KBM-7 (cell line): ENCODE results near the gene RAI1.

ENCODE experiments used
- DNase-seq: peaks from one replicate; pipeline ENCODE4 v3.0.0-alpha.2; 2015
- in situ Hi-C: fragments of 300-500 bp; cut with MboI; formaldehyde crosslinking; loops from 2 replicates; pipeline ENCODE4 v1.14.3; 2020; ENCODE audit warnings: low sequenced_read_pairs, low pct_unique_long_range_greater_than_20kb, mixed read lengths

RAI1 gene

DNA sequence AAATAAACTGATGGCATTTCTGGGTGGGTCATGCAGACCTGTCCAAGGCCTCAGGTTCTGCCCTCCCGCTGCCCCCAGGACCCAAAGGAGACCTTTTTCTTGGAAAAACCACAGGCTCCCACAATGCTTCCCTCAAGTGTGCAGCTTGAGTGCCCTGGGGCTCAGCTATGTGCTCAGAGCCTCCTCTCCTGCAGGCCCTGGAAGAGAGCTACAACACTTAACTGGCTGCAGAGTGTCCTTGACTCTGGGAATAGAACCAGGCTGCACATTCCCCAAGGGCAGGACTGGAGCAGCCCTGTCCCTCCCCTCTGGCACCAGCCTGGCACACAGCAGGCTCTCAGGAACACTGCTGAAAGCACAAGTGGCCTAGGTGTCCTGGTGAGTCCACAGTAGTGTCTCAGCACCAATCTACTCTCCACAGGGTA, 160.4 kb downstream of the RAI1 start:
- DNase-seq = peak; percentile 42
- in situ Hi-C loops = no loop called here

DNA sequence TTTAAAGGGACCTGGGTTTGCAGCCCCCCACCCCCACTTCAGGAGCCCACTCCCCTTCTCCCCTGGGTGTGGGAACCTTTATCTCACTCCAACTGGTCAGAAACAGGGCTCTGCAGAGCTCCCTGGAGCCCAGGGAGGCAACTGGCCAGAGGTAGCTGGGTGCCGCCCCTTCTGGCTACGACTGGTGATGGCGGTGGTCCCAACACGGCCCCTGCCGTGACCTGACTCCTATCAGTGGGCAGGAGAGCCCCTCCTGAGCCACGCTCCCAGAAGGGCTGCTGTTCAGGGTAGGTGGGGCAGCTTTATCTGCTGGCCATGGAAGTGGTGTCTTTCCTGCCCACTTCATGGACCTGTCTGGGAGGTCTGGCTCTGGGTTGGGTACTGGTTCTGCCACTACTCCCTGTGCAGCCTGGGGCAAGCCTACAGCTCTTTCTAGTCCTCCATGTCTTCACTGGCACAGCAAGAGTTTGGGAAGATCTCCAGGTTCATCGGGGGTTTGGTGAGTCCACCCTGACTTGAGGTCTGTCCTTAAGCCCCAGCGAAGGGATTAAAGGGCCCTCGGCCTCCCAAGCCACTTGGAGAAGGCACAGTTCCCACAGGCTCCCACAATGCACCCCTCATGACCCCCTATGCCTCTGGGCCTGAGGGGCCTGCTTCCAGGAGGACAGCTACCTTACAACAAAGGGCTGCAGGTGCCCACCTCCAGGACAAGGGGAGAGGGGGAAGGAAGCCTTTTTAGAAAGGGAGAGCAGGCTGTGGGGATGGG, 161.0 kb downstream of the RAI1 start:
- DNase-seq = no peak
- in situ Hi-C loops = no loop called here

DNA sequence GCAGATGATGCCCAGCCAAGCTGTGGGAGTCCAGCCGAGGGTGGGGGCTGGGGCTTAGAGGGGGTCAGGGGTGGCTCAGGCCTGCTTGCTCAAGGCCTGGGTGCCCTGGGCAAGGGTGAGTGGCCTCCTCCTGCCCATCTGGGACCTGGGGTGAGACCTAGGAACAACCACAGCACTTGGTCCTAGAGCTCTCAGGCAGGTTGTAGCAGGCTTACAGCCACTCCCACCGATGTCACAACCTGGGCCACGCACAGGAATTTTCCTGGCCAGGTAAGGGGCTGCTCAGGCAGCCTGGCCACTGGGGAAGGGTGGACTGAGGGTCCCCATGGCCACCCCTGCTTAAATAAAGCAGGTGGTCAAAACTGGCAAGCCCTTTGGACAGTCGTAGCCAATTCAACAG, 161.8 kb downstream of the RAI1 start:
- in situ Hi-C loops = no loop called here
- no peak for DNase-seq

DNA sequence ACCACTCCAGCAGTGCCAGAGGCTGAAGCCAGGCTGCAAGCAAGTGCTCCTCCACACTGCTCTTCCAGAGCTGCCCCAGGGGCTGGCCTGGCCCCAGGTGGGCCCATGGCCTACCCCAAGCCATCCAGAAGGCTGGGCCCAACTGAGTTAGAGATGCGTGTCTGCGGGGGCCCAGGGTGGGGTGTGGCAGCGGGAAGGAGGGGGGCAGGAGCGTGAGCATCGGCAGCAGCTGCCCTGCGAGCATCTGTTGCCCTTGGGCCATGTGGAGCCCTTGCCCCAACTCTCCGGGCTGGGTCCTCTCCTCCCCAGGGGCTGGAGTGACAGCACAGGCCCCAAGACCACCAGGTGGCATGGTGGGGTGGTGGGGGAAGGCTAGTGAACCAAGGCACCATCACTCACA, 162.8 kb downstream of the RAI1 start:
- DNase-seq = no peak
- in situ Hi-C loops = no loop called here

DNA sequence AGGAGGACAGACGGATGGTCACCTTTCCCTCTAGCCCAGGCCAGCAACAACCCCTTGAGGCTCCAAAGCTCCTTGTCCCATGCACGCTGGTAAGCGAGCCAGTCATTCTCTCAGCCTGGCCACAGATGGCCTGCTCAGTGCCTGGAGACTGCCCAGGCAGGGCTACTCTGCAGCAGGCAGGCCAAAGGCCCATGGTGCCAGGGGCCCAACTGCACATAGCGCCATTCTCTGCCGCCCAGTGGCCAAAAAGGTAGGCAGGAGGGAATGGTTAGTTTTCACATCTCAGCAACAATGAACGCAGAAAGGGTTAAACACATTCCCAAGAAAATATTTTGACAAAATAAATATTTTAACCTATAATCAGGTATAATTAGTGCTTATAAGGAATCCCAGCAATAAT, 163.2 kb downstream of the RAI1 start:
- in situ Hi-C loops = no loop called here

DNA sequence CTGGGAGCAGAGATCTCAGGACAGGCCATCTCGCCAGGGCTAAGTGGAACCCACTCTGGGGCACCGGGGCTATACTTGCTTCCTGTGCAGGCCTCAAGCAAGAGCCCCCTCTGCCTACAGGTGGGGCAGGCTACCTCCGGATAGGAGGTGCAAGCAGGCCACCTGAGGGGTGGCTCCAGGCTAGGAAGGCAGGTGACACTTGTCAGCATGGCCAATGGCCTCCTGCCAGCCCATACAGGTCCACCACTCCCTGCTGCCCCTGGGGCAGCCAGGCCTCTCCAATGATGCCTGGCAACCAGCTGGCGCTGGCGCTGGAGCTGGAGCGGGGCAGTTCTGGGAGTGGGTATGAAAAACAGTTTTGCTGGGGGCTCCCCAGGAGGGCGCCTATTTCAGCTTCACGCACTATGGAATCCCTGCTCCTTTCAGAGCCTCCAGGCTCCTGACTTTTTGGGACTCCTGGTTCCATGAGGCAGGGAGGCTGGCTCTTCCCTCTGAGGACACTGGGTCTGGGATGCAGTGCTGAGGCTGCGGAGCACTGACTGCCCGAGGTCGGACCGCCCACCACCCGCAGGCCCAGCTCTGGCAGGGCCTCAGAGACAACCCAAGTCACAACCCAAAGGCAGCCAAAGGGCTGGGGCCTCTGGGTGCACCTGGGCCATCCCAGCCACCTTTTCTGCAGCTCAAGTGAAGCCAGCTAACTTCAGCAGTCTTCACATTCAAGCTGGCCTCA, 164.0 kb downstream of the RAI1 start:
- DNase-seq = no peak
- in situ Hi-C loops = no loop called here

More for the DNA sequence above, 163.2 kb downstream of the RAI1 start:
- no peak for DNase-seq

DNA sequence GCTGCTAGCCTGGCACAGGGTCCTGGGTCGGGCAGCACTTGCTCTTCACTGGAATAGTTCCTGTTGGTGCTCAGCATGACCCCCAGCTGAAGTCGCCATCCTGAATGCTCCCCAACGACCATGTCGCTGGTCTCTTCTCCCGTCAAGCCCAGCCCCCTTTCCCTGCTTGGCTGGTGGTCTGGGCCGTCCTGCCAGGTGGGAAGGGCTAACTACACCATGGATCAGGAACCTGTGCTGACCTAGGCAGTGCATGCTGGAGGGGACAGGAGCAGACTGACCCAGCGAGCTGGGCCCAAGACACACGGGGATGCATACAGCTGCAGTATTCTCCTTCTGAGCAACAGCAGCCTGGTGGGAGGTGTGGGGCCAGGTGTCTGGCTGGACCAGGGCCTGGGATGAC, 164.7 kb downstream of the RAI1 start:
- in situ Hi-C loops = no loop called here
- no peak for DNase-seq

DNA sequence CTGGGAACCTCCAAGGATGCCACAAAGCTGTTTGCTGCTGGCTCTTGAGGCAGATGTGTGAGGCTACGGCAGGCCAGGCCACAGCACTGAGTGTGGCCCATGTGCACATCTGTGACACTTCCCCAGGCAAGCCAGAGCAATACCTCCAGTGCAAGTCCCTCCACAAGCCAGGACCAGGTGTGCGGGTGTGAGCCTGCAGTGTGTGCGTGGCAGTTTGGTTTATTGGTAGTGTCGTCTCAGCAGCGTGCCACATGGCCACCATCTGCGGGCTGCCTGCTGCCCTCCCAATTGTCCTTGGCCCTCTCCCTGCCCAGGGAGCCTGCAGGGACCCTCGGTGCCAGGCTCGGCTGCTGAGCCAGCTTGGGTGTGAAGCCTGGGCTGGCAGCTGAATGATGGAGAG, 165.4 kb downstream of the RAI1 start:
- in situ Hi-C loops = no loop called here
- DNase-seq = no peak

DNA sequence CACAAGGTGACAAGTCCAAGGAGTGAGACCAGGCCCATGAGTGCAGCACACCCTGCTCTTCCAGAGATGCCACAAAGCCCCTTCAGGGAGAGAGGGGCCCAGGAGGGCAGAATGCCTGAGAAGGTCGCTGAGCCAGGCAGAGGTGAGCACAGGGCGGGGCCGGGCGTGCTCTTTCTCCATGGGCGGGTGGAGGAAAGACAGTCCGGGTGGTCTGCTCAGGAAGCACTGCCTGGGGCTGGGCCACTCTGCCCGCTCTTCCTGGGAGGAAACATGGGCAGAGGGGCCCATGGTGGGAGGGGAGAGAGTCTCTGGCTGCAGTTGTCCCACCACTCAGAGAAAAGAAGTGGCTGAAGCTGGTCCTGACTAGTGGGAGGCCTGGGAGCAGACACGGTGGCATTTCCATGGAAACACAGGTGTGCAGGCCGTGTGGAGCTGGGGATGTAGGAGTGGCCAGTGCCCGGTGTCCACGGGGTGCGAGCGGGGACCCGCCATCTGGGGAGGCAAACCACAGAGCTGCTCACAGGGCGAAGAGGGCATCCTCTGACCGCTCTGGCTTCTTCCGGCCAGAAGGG, 165.9 kb downstream of the RAI1 start:
- in situ Hi-C loops = no loop called here
- no peak for DNase-seq

DNA sequence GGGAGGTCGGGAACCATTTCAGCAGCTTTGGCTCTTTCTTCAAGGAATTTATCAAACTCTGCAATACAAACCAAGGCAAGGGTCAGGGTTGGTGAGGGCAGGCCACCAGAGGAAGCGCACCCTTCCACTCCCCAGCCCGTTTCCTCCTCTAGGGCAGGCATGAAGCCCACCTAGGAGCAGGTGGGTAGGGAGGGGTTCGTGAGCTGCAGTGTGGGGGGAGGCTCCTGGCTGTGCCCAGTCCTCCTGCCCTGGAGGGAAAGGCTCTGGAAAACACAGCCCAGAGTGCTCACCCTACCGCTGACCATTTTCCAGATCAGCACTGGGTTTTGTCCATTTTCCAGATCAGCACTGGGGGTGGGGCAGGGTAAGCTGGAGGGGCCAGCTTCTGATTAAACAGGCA, 166.5 kb downstream of the RAI1 start:
- in situ Hi-C loops = no loop called here
- DNase-seq = no peak

DNA sequence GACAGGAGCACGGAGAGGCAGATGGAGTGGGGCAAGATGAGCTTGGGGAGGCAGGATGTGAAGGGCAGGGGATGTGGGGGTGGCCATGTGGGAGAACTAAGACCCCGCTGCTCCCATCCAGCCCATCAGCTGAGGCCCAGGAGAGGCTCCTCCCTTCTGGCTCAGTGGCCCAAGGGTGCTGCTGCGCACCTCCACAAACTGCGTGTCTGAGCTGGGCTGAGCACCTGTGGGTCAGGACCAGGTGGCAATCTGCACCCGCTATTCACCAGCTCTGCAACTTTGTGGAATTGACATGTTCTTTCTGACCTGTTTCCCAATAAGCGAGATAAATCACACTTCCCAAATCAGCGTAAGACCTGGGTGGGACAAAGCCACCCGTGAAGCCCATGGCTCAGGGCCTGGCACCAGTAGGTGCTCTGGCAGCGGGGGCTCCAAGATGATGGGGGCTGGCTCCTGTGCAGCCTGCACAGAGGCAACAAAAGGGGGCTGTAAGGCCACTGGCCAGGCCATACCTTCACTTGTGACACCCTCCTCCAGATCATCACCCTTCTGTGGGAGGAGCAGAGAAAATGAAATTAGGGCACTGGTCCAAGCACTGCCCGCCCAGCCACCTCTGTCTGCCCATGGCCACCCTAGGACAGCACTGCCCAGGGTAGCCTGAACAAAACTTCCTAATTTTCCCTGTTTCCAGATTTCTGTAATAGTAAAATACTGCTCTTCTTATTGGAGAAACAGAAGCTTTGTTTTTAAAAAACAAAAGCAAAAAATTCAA, 167.2 kb downstream of the RAI1 start:
- DNase-seq = no peak
- in situ Hi-C loops = no loop called here

DNA sequence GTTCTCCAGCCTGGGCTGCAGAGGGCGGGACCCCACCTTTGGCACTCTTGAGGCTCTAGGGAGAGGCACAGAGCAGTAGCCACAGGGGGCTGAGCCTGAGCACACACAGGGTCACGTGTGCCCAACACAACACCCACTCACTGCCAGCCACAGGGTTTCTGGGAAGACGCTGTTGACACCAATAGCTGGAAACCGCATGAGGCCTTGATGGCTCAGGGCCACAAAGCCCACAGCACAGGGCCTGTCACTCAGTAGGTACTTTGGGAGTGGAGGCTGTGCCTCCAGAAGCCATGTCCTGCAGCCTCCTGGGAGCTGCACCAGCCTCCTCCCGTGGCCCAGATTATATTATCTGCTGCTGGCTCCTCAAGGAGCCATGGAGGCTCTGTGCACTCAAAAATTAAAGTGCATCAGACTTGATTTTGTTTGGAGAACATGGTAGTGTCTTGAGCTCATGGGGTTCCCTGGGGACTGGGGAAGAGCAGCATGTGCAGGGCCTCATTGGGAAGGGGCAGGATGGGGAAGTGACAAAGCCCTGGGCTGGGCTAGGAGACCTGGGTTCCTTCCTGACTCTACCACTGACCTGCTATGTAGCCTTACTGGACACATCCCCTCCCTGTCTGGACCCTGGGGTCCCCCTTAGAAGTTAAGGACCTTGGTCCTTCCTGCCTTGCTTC, 168.0 kb downstream of the RAI1 start:
- DNase-seq = peak; percentile 90
- in situ Hi-C loops = no loop called here

DNA sequence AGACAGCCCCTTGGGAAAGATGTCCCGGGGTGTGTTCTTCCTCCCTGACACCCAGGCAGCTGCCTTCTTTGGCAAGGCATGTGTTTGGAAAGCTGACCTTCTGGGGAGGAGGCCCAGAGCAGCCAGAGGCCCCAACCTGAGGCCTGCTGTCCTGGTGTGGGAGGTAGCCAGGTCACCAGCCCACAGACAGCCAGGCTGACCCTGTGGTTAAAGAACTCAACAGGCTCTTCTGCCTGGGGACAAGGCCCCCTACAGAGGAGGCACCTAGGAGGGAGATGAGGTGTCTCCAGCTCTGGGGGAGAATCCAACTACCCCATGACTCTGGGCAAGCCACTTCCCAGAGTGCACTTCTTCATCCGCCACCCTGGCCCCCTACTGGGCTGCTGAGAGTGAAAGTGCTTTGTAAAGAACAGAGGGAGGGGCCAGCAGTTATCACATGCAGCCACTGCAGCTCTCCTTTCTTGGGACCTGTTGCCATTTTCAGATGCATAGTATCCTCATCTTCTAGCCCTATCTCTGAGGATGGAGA, 168.7 kb downstream of the RAI1 start:
- DNase-seq = peak; percentile 80
- in situ Hi-C loops = no loop called here

DNA sequence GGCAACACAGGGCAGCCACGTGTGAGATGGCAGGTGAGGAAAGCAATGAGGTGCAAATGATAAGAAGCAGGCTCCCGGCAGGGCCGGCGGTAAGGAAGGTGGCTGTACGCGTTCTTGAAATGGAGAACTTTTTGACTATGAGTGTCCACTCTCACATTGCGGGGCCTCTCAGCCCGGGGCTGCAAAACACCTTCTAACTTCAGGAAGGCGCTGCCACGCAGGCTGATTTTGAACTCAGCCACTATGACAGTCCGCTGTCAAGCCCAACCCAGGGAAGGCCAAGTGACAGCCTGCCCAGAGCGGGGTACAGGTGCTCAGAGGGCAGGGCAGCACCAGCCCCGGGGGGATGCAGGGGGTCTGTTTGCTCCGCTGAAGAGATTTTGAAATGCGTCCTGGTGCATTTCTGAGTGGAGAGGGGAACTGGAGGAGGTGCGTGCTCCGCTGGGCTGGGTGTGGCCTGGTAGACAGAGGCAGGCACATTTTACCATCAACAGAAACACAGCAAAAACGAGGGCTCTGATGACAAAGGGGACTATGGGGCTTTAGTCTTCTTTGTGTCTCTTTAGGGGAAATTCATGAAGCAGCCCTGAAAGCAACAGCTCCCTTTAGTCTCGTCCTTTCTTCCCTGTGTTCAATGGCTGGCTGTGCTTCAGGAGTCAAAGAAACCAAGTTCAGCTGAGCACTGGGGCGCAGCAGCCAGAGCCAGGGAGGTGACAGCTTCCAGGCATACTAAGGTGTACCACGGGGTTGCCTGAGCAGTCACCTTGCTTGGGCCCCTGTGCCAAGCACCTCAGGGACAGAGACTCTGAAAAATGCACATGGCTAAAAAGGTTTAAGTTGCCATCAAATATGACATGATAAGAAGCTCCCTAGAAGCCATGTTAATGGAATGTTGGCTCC, 170.1 kb downstream of the RAI1 start:
- DNase-seq = no peak
- in situ Hi-C loops = no loop called here

DNA sequence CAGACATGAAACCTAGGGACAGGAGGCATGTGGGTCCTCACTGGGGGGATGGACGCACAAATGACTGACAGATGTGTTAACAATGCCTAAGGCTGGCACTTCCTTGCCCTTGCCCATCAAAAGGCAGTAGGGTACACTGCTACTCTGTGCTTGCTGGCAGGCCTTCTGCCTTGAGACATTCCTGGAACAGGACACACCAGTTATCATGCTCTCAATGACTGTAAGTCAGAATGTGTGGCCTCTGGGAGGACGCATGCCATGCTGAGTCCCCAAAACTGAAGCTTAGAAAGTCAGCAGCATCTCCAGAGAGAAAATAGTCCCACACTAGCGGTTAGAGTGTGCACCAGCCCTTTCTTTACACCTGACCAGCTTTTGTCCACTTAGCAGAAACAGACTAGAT, 171.7 kb downstream of the RAI1 start:
- in situ Hi-C loops = no loop called here

DNA sequence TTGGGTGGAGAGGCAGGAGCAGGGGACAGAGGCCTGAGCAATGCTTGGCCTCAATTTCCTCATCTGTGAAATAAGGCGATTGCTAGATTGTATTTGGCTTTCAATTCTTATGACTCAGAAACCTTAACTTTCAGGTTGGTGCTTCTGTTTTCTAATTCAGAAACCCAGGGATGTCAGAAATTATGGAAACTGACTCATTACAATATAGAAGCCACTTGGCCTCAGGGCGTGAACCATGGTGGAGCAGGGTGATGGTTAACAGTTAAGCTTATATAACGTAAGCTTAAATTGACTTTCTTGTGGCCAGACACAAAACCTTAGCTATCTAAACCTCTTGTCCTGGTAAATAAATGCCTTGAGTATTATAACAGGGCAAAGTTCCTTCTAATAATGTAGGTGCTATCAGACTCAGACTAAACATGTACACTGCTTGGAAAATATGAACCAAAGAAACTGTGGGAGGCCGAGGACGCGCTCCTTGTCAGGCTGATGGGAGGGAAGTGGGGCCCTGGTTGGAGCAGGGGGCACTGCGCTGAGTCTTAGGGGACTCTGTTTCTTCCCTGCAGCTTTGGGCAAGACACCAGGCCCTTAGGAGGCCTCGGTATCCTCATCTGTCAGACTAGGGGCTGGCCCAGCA, 172.7 kb downstream of the RAI1 start:
- no peak for DNase-seq
- in situ Hi-C loops = no loop called here

More for the DNA sequence above, 171.7 kb downstream of the RAI1 start:
- no peak for DNase-seq

DNA sequence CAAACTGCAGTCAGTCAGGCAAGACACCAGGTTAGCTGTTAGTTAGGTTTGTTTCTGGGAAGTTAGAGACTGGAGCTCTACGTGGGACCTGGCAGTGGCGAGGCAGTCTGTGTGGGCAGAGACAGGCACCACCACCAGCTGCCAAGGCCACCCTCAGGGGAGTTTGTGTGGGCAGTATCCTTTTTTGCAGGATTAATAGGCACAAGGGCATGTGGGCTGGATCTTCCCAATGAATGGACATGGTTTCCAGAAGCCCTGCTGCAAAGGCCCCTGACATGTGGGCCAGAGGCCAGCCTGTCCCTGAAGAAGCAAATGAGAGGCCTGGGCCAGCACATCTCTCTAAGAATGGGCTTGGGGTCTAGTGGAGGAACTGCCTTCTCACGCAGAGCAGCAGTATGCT, 174.7 kb downstream of the RAI1 start:
- no peak for DNase-seq
- in situ Hi-C loops = no loop called here

DNA sequence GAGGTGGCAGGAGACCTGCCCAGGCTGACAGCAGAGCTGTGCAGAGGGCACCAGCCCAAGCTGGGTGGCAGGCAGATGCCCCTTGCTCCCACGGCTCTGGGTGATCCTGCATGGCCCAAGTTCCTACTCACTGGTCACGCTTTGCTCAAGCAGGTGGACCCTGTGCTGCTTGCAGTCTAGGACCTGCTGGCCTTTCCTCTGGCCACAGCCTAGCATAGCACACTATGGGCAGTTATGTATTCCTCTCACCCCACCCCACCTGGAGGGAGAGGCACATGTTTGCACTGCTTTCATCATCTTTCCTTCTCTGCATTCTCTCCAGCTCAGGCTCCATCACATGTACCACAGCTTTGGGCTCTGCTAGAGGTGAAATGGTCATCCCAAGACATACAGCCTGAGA, 175.1 kb downstream of the RAI1 start:
- DNase-seq = no peak
- in situ Hi-C loops = no loop called here
